ENCODE data around the gene HHLA2.

Gene HHLA2

GRCh38 chr3:108391917-108392593 lies 95.7 kb downstream of the HHLA2 start:
- H3K4me3 ChIP-seq (ENCODE audit: low read depth, low read length) = no peak overlapping the region
- DNase-seq = no peak
- H3K9me3 ChIP-seq (ENCODE audit: severe bottlenecking) = no peaks in the 10 kb centered on the region
- no peaks in the 10 kb centered on the region for H3K27me3 ChIP-seq (ENCODE audit: insufficient read depth, low read depth, severe bottlenecking)
- no peak for TF ChIP-seq CTCF (IDR thresholded peaks at IDR 0.05; ENCODE audit: low read depth, low read length)
- no peaks in the 10 kb centered on the region for H3K36me3 ChIP-seq
- no peak overlapping the region for H3K27ac ChIP-seq

- Histone ChIP-seq H3K9me3 (ENCODE audit: severe bottlenecking) (no peaks in the 10 kb centered on the region), H3K4me3 (ENCODE audit: low read depth, low read length) (no peak overlapping the region), H3K36me3 (no peaks in the 10 kb centered on the region), H3K27me3 (ENCODE audit: insufficient read depth, low read depth, severe bottlenecking) (no peaks in the 10 kb centered on the region), H3K27ac (no peak overlapping the region)
- no peak for TF ChIP-seq CTCF (IDR thresholded peaks at IDR 0.05; ENCODE audit: low read depth, low read length)
- DNase-seq = no peak
Measured at GRCh38 chr3:108393128-108393900, 97.0 kb downstream of the HHLA2 start.

GRCh38 chr3:108394016-108394415 lies 97.7 kb downstream of the HHLA2 start:
- no peak for TF ChIP-seq CTCF (IDR thresholded peaks at IDR 0.05; ENCODE audit: low read depth, low read length)
- Histone ChIP-seq H3K36me3 (no peaks in the 10 kb centered on the region), H3K27me3 (ENCODE audit: insufficient read depth, low read depth, severe bottlenecking) (no peaks in the 10 kb centered on the region)

GRCh38 chr3:108394563-108394962 lies 98.2 kb downstream of the HHLA2 start:
- no peak for DNase-seq
- Histone ChIP-seq H3K27me3 (ENCODE audit: insufficient read depth, low read depth, severe bottlenecking) (no peaks in the 10 kb centered on the region), H3K27ac (no peak overlapping the region), H3K4me3 (ENCODE audit: low read depth, low read length) (no peak overlapping the region), H3K36me3 (no peaks in the 10 kb centered on the region), H3K9me3 (ENCODE audit: severe bottlenecking) (no peaks in the 10 kb centered on the region)
- TF ChIP-seq CTCF (IDR thresholded peaks at IDR 0.05; ENCODE audit: low read depth, low read length) = no peak

More at GRCh38 chr3:108394016-108394415, 97.7 kb downstream of the HHLA2 start:
- no peak overlapping the region for H3K4me3 ChIP-seq (ENCODE audit: low read depth, low read length)
- no peak overlapping the region for H3K27ac ChIP-seq
- no peaks in the 10 kb centered on the region for H3K9me3 ChIP-seq (ENCODE audit: severe bottlenecking)
- DNase-seq = no peak

GRCh38 chr3:108396336-108396735 lies 100.0 kb downstream of the HHLA2 start:
- TF ChIP-seq CTCF (IDR thresholded peaks at IDR 0.05; ENCODE audit: low read depth, low read length) = no peak
- Histone ChIP-seq H3K9me3 (ENCODE audit: severe bottlenecking) (no peaks in the 10 kb centered on the region), H3K27ac (no peak overlapping the region), H3K36me3 (no peaks in the 10 kb centered on the region), H3K27me3 (ENCODE audit: insufficient read depth, low read depth, severe bottlenecking) (no peaks in the 10 kb centered on the region), H3K4me3 (ENCODE audit: low read depth, low read length) (no peak overlapping the region)
- DNase-seq = peak; percentile 54
